K562 (cell line): ENCODE measurements around the gene DESI1. TPM values are rescaled to one million over a fixed set of nuclear protein-coding genes. Genes with fewer than 3 reads are reported as not detected.

Experiments used
- CHAMP1 ChIP-seq: fragments of 450-650 bp; IDR thresholded peaks from 2 replicates; pipeline ENCODE4 v1.6.1; 2016; ENCODE audit warnings: mild to moderate bottlenecking
- CHD1 ChIP-seq: fragments of 200-600 bp; sonication (generic); IDR thresholded peaks from one replicate; pipeline ENCODE4 v1.6.1; 2012; ENCODE audit warnings: mild to moderate bottlenecking, moderate library complexity, low read length, inconsistent platforms
- REST ChIP-seq, 2 experiments: fragments of 450-650 bp; formaldehyde crosslinking in 1 of 2; IDR thresholded peaks; 2 replicates each; pipeline versions ENCODE4 v1.4.0 to v1.6.1; 2014 to 2020; ENCODE audit warnings: mild to moderate bottlenecking in 2 of 2, borderline replicate concordance in 1 of 2, low read depth in 1 of 2
- YY1 ChIP-seq, 3 experiments: IDR thresholded peaks; 2 replicates each; pipeline ENCODE4 v1.6.1; 2011; ENCODE audit warnings: low read length in 2 of 3, mild to moderate bottlenecking in 2 of 3, moderate library complexity in 2 of 3, borderline replicate concordance in 1 of 3, control low read depth in 1 of 3, low read depth in 1 of 3; ENCODE audit not compliant: insufficient read depth in 3 of 3, insufficient replicate concordance in 2 of 3, control insufficient read depth in 1 of 3, insufficient read length in 1 of 3; ENCODE audit errors: extremely low read depth in 1 of 3
- ZFP1 ChIP-seq: fragments of 450-650 bp; formaldehyde crosslinking; IDR thresholded peaks from 2 replicates; pipeline ENCODE4 v1.4.0; 2020; ENCODE audit warnings: mild to moderate bottlenecking, mixed read lengths
- ZNF445 ChIP-seq: fragments of 250-450 bp; sonication (Bioruptor Pico); IDR thresholded peaks from 2 replicates; pipeline ENCODE4 v1.4.0; 2020; ENCODE audit warnings: low read depth, mild to moderate bottlenecking, moderate library complexity
- ZZZ3 ChIP-seq: fragments of 450-650 bp; IDR thresholded peaks from 2 replicates; pipeline ENCODE4 v1.6.1; 2016; ENCODE audit warnings: antibody characterized with exemption, mild to moderate bottlenecking, moderate library complexity
- polyA plus RNA-seq, 8 experiments: library from polyadenylated mRNA; depleted of rRNA in 4 of 8; stranded (reverse) in 5 of 8; unstranded in 3 of 8; fragments of >200 nt; fragmentation: Nextera tagmentation in 2 of 8; fragmentation: Illumina TruSeq in 1 of 8; extraction: Ambion mirVana in 2 of 8; extraction: Trizol in 1 of 8; gene quantifications; 2 replicates each; pipeline versions ENCODE4 v1.2.1 to v1.2.3, GENCODE V29; 2011 to 2014; ENCODE audit warnings: inconsistent platforms in 1 of 8, missing spikeins in 1 of 8
- total RNA-seq, 7 experiments: library from RNA; depleted of rRNA in 6 of 7; stranded (reverse); fragments of >200 nt in 6 of 7; fragmentation: Illumina TruSeq in 2 of 7; extraction: Trizol in 2 of 7; gene quantifications; 2 replicates each; pipeline versions ENCODE4 v1.2.1 to v1.2.3, GENCODE V29; 2011 to 2021; ENCODE audit warnings: low replicate concordance in 1 of 7

Gene DESI1
- total and polyA plus RNA-seq, 9 of the 15 experiments (the other 6 are each of a cell fraction or from before 2014, with no cell fraction given): 7.2 to 45.9 (median 29.8) TPM

GRCh38 chr22:41621099-41621910 is 462 bp upstream of the DESI1 start, which contains the start of gene XRCC6 (continued):
- TF ChIP-seq CHAMP1 (no peak), YY1 (IDR thresholded peaks at IDR 0.05; ENCODE audit: borderline replicate concordance in 1 of 3, control insufficient read depth in 1 of 3, extremely low read depth in 1 of 3, insufficient read depth in 3 of 3, insufficient read length in 1 of 3, insufficient replicate concordance in 2 of 3, low read depth in 1 of 3, low read length in 2 of 3) (peak; percentile 35 to 86 (median 77)), ZFP1 (CRISPR knock-in tag) (no peak), REST (IDR thresholded peaks at IDR 0.05; ENCODE audit: borderline replicate concordance) (peak; percentile 55), REST (CRISPR knock-in tag; IDR thresholded peaks at IDR 0.05; ENCODE audit: low read depth) (peak; percentile 55; the same call in 1 of the 2 replicates), ZZZ3 (peak; percentile 84), ZNF445 (CRISPR knock-in tag) (no peak), CHD1 (peak; percentile 71)
